Kidney (tissue), 14 donors: ENCODE results near the gene ACOT9. TPM values are rescaled to one million over a fixed set of nuclear protein-coding genes. Genes with fewer than 3 reads are reported as not detected.
"Not testable (repeated sequence)": the region's sequence is repeated elsewhere in the genome, so short reads cannot be mapped to it uniquely, and the experiment has no call there.

ENCODE experiments used
- DNase-seq, 5 donors: peaks; one replicate each; pipeline ENCODE4 v3.0.0-alpha.2; 2013 to 2020
- FAIRE-seq: peaks from 2 replicates; lab custom pipeline; 2012; peaks lifted over from hg19 to GRCh38; lab: Jason Lieb, UNC
- H3K27ac ChIP-seq, 2 donors: one replicate each; pipeline ENCODE4 v1.7.0; 2013; ENCODE audit warnings: low read depth in 2 of 2, low read length in 2 of 2, inconsistent platforms in 1 of 2
- H3K27me3 ChIP-seq: one replicate; pipeline ENCODE4 v1.7.1; 2013; ENCODE audit warnings: low read length, inconsistent platforms; ENCODE audit not compliant: control insufficient read depth, insufficient read depth
- H3K36me3 ChIP-seq, 3 donors: one replicate each; pipeline versions ENCODE4 v1.7.0 to v1.7.1; 2013; ENCODE audit warnings: low read length in 3 of 3, control low read depth in 1 of 3, inconsistent platforms in 1 of 3; ENCODE audit not compliant: insufficient read depth in 3 of 3, control insufficient read depth in 2 of 3
- H3K4me1 ChIP-seq, 3 donors: one replicate each; pipeline versions ENCODE4 v1.7.0 to v1.7.1; 2013; ENCODE audit warnings: low read length in 3 of 3, inconsistent platforms in 1 of 3, low read depth in 1 of 3; ENCODE audit not compliant: control insufficient read depth in 2 of 3, insufficient read depth in 2 of 3
- H3K4me3 ChIP-seq, 3 donors: one replicate each; pipeline versions ENCODE4 v1.7.0 to v1.8.1; 2013; ENCODE audit warnings: low read length in 3 of 3, control low read depth in 1 of 3, inconsistent platforms in 1 of 3
- H3K9ac ChIP-seq, 3 donors: one replicate each; pipeline versions ENCODE4 v1.7.0 to v1.7.1; 2013; ENCODE audit warnings: low read length in 3 of 3, control low read depth in 1 of 3, inconsistent platforms in 1 of 3
- H3K9me3 ChIP-seq, 3 donors: one replicate each; pipeline versions ENCODE4 v1.7.0 to v1.7.1; 2013; ENCODE audit warnings: low read length in 3 of 3, control low read depth in 1 of 3, inconsistent platforms in 1 of 3; ENCODE audit not compliant: control insufficient read depth in 2 of 3, insufficient read depth in 1 of 3
- intact Hi-C: fragments of 100-400 bp; cut with DNase I; formaldehyde crosslinking; loops from one replicate; pipeline ENCODE4 v1.11.1; 2022
- polyA plus RNA-seq: library from polyadenylated mRNA; stranded (reverse); fragments of 350-450 nt; fragmentation: Illumina TruSeq; extraction: RNeasy Lipid Tissue Mini Kit (QIAGEN cat#74804); gene quantifications from one replicate; pipeline ENCODE4 v1.2.3, GENCODE V29; 2014; ENCODE audit warnings: low read depth, low replicate concordance; ENCODE audit not compliant: insufficient read depth
- total RNA-seq: library from RNA; stranded (reverse); fragmentation: NEBNext Ultra II Directional; extraction: Animal tissue kit (Norgen Biotek cat#: 25700); gene quantifications from one replicate; pipeline ENCODE4 v1.2.1, GENCODE V29; 2021
- TF ChIP-seq, protein P1 (sequence below): IDR thresholded peaks from 3 replicates; pipeline ENCODE4 v1.5.1; 2012; ENCODE audit warnings: mild to moderate bottlenecking, moderate library complexity, borderline replicate concordance; ENCODE audit not compliant: insufficient read depth; ENCODE audit errors: extremely low read depth
- donor health status: control.
- donor health status: control.
- donor health status: control.
- donor health status: control.
- donor health status: control.
- donor health status: DM: yes; HTN: yes; CAD: no.
- donor health status: Normal renal cell carcinoma (clear cell type).

The ACOT9 gene
- total and polyA plus RNA-seq, 2 donors from 2014 or later = 24.9 to 42.7 TPM

DNA sequence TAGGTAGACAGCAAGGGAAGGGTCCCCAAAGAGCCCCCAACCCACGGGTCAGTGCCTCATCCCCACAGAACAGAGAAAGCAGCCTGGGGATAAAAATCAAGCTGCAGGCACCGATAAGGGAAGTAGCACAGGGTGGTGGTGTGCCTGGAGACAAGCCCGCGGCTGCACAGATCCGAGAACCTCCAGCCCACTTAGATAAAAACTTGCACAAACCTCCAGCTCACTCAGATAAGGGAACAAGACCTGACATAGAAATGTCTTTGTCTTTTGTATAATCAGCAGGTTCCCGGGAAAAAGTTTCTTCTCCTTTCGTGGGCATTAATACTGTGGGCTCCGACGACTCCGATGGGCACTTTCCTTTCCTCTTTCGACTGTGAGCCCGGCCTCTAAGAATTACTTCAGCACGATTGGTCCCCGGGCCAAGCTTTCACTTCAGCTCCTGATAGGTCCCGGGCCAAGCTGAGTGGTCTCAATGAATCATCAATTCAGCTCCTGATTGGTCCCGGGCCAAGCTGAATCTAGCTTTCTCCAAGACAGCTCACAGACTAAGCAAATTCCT is 43.4 kb downstream of the ACOT9 start:
- peak in 1 of 5 donors; percentile 0 for DNase-seq
- Histone ChIP-seq H3K9ac (no peak overlapping the region), H3K9me3 (no peaks in the 10 kb centered on the region), H3K27me3 (no peaks in the 10 kb centered on the region), H3K4me1 (no peaks in the 10 kb centered on the region), H3K27ac (no peak overlapping the region), H3K4me3 (no peak overlapping the region), H3K36me3 (peaks cover 0 to 2% (median 0%) of the 10 kb centered on the region in 3 donors)
- no peak for FAIRE-seq
- intact Hi-C loops = loop anchor here (10.0 kb wide), 1 partner anchor 205 kb away; the partner anchor contains the start of genes APOO and CXorf58
- TF ChIP-seq, protein P1, sequence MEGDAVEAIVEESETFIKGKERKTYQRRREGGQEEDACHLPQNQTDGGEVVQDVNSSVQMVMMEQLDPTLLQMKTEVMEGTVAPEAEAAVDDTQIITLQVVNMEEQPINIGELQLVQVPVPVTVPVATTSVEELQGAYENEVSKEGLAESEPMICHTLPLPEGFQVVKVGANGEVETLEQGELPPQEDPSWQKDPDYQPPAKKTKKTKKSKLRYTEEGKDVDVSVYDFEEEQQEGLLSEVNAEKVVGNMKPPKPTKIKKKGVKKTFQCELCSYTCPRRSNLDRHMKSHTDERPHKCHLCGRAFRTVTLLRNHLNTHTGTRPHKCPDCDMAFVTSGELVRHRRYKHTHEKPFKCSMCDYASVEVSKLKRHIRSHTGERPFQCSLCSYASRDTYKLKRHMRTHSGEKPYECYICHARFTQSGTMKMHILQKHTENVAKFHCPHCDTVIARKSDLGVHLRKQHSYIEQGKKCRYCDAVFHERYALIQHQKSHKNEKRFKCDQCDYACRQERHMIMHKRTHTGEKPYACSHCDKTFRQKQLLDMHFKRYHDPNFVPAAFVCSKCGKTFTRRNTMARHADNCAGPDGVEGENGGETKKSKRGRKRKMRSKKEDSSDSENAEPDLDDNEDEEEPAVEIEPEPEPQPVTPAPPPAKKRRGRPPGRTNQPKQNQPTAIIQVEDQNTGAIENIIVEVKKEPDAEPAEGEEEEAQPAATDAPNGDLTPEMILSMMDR = no peak

DNA sequence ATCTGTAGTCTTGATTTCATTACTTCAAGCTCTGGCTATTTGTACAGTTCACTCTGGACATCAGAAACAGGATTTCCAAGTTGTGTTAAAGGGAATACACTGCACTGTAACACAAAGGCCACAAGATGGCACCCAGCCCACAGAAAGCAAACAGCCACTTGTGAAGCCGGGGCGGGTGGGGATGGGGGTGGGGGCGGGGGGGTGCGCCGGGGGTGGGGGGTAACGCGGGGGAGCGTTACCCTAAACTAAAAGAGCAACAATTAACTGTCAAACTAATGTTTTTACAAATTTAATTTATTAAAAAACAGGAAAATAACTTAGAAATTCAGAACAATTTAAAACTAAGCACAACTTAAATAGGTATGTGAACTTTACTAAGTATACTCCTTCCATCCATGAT is 48.5 kb downstream of the ACOT9 start:
- Histone ChIP-seq H3K27me3 (no peaks in the 10 kb centered on the region), H3K4me3 (no peak overlapping the region), H3K4me1 (no peaks in the 10 kb centered on the region), H3K9ac (no peak overlapping the region), H3K36me3 (no peaks in the 10 kb centered on the region), H3K9me3 (no peaks in the 10 kb centered on the region), H3K27ac (no peak overlapping the region)
- FAIRE-seq (no peak), DNase-seq (peak in 4 of 5 donors; percentile 35 to 81 (median 50))
- TF ChIP-seq, protein P1 = peak; percentile 66
- intact Hi-C loops = no loop called here

DNA sequence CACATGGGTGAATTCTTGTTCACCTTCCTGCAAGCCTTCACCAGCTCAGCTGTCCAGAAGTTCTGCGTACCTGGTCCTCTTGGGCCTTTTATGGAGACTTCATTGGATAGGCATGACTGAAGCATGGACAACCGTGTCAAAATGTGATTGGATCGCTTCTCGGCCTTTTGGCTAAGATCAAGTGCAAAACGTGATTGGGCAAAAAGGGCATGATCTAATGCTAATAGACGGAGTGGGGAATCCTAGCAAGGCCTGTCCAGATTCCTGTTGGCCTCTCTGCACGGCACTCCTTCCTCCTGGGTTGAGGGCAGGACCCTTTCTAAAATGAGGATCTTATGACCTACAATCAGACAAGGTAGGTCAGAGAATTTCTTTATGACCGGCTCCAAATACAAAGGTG is 50.9 kb downstream of the ACOT9 start:
- Histone ChIP-seq H3K4me1 (no peaks in the 10 kb centered on the region), H3K27ac (no peak overlapping the region), H3K9ac (no peak overlapping the region), H3K27me3 (no peaks in the 10 kb centered on the region), H3K36me3 (no peaks in the 10 kb centered on the region), H3K9me3 (no peaks in the 10 kb centered on the region), H3K4me3 (no peak overlapping the region)
- intact Hi-C loops = no loop called here
- TF ChIP-seq, protein P1 = no peak
- FAIRE-seq (no peak), DNase-seq (no peak)

DNA sequence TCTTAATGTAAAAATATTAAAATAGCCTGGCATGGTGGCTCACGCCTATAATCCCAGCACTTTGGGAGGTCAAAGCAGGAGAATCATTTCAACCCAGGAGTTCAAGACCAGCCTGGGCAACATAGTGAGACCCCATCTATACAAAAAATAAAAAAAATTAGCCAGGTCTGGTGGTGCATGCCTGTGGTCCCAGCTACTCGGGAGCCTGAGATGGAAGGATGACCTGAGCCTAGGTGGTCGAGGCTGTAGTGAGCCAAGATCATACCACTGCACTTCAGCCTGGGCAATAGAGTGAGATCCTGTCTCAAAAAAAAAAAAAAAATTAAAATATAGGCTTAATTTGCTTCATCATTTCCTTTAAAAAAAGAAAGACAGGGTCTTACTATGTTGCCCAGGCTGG is 66.6 kb downstream of the ACOT9 start:
- FAIRE-seq = not testable (repeated sequence)

More for the DNA sequence above, 66.6 kb downstream of the ACOT9 start:
- H3K27me3 ChIP-seq, intact Hi-C loops, H3K9me3 ChIP-seq, DNase-seq, H3K4me1 ChIP-seq, H3K36me3 ChIP-seq, H3K9ac ChIP-seq, H3K4me3 ChIP-seq, H3K27ac ChIP-seq: not testable (repeated sequence)
